Stimulated activated CD4-positive, alpha-beta T cell treated with anti-CD3 and anti-CD28 coated beads, Interleukin-1b, Interleukin-23, amount 100 ng/mL, for 24 hours (primary cell): ENCODE data around the gene RAB11FIP3.
"Not testable (repeated sequence)": the region's sequence is repeated elsewhere in the genome, so short reads cannot be mapped to it uniquely, and the experiment has no call there.

Experiments
- DNase-seq, 4 experiments: peaks; one replicate each; pipeline ENCODE4 v3.0.0-alpha.2; 2020; ENCODE audit warnings: low read depth in 4 of 4, low spot score in 1 of 4

RAB11FIP3 gene

DNA sequence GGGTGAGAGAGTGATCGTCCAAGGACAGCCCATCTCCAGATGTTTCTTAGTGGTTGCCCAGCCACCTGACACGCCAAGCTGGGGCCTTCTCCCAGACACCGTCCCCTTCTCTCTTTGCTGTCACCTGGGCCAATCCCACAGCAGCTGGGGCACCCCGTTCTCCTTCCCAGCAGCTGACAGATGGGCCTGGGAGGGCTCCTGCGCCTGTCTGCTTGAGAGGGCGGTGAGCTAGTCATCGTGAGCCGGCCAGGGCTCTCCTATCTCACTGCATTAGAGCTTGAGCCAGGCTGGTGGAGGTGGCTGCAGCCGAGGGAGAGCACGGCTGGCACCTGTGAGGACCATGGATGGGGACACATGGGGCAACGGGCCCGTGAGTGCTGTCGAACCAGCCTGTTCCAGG is 41.2 kb downstream of the RAB11FIP3 start:
- no peak for DNase-seq

DNA sequence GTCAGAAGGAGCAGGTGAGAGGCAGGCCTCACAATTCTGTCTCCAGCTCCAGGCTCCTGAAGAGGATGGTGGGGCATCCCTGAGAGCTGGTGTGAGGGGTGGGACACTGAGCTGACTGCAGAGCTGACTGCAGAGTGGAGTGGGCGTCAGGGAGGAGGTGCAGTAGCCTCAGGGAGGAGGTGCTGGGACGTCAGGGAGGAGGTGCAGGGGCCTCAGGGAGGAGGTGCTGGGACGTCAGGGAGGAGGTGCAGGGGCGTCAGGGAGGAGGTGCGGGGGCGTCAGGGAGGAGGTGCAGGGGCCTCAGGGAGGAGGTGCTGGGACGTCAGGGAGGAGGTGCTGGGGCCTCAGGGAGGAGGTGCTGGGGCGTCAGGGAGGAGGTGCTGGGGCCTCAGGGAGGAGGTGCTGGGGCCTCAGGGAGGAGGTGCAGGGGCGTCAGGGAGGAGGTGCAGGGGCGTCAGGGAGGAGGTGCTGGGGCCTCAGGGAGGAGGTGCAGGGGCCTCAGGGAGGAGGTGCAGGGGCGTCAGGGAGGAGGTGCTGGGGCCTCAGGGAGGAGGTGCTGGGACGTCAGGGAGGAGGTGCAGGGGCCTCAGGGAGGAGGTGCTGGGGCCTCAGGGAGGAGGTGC is 41.9 kb downstream of the RAB11FIP3 start:
- not testable (repeated sequence) for DNase-seq

GRCh38 chr16:468068-468821 is 42.8 kb downstream of the RAB11FIP3 start:
- no peak for DNase-seq

DNA sequence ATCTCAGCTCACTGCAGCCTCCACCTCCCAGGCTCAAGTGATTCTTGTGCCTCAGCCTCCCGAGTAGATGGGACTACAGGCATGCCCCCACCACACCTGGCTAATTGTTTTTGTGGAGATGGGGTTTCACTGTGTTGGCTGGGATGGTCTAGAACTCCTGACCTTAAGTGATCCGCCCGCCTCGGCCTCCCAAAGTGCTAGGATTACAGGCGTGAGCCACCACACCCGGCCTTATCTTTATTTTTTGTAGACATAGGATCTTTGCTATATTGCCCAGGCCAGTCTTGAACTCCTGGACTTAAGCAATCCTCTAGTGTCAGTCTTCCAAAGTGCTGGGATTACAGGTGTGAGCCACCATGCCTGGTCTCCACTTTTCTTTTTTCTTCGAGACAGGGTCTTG is 44.0 kb downstream of the RAB11FIP3 start:
- not testable (repeated sequence) for DNase-seq

DNA sequence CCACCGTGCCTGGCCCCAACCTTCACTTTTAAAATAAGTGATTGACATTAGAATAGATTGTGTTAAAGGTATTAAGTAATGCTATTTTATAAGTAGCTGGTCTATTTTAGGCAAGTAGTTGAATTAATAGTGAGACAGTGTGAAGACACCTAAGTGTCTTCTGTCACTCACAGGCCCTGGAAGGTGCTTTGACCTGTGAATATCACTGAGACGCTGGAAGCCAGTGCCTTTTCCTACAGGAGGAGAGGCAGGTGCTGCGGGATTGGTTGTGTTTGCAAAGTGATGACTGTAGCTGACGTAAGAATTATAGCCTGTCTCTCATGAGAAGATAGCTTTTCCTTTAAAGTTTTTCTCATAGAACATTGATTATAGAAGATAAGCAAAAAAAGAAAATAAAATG is 45.0 kb downstream of the RAB11FIP3 start:
- no peak for DNase-seq

- no peak for DNase-seq
Observed at GRCh38 chr16:471353-472198, 46.1 kb downstream of the RAB11FIP3 start.

DNA sequence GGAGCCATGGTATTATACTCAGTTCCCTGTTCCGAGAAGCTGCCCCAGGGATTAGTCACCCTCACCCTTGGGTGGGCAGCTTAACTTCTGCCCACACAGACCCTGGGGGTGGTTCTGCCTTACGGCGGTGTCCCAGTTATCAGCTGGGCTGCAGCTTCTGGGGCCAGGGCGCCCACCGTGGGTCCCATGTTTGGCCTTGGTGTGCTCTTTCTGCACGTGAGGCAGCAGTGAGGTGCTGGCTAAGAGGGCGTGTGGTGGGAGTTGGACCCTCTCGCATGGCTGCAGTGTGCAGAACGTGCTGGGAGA is 46.7 kb downstream of the RAB11FIP3 start:
- no peak for DNase-seq

DNA sequence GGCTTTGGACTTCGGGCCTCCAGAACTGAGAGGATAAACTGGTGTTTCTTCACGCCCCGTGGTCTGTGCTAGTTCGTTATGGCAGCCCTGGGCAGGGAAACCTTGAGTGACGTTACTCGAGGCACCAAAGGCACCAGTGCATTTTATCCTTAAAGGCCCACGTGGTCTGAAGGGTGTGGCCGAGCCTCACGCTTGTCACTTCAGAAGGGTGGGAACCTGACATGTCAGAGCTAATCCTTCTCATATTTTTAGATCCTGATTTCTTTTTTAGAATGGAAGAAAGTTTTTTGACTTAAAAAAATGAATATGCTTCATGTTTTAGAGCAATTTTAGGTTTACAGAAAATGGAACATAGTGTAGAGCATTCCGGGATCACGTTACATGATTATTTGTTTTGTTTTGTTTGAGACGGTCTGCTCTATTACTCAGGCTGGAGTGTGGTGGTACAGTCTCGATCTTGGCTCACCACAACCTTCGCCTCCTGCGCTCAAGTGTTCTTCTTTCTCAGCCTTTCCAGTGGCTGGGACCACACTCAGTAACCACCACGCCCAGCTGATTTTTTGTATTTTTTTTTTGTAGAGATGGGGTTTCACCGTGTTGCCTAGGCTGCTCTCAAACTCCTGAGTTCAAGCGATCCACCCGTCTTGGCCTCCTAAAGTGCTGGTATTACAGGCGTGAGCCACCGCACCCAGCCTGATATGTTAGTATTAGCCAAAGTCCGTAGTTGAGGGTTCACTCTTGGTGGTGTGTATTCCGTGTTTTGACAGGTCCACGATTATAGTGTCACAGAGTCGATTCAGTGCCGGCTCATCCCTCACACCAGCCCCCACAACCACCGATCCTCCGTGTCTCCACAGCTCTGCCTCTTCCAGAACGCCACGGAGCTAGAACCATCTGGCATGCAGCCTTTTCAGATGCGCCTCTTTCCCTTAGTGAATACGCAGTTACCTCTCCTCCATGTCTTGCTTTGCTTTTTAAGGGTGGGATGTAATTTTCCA is 47.9 kb downstream of the RAB11FIP3 start:
- no peak for DNase-seq

GRCh38 chr16:474420-475122 is 49.1 kb downstream of the RAB11FIP3 start:
- DNase-seq: no peak

DNA sequence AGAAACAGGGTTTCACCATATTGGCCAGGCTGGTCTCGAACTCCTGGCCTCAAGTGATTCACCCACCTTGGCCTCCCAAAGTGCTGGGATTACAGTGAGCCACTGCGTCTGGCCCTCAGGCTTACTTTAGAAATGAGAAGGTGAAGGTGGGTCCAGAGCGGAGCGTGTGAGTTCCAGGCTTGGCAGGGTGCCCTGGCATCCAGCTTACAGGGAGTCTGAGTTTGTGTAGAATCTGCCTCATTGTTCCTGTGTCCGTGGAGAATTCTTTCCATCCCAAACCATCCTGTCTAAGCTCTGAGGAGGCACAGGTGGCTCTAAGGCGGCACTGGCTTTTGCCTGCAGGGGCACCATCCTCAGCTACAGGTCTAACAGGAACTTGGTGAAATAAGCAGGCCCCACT is 50.6 kb downstream of the RAB11FIP3 start:
- no peak for DNase-seq

DNA sequence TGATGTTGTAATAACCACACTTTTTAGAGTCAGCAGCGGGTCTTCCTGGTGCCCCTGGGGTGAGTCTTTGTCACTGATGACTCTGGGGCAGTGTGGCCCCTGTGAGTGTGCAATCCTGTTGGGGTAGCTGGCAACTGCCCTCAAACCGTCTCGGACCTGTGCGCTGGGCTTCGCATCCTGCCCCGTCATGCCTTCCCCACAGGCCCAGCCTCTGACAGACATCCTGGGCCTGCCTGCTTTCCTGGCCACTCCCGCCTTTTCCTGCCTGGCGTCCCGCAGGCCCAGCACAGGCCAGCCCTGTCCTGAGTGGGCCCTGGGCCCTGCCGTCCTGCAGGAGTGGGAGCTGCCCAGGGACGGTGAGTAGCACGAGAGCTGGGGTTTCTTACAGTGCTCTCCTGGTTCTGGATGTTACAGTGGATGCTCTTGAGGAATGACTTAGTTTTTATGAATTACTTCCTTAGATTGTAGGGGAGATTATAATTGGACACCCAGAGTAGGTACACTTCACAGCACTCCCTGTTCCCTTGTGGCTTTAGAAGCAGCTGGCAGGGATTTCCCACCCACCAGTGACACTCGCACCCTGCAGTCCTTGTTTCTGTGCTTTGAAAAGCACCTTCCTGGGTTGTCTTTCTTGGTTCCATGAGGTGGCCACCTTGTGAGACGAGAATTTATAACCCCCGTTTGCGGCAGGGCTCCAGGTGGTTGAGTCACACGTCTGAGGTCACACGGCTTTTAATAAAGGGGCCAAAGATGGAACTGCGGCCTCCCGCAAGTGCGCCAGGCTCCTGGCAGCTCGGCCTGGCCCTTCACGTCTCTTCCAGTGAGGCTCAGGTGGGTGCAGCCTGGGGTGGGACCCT is 52.1 kb downstream of the RAB11FIP3 start:
- no peak for DNase-seq

GRCh38 chr16:478287-478686 is 52.8 kb downstream of the RAB11FIP3 start:
- not testable (repeated sequence) for DNase-seq

- DNase-seq: no peak
Observed at GRCh38 chr16:482468-483185, 57.2 kb downstream of the RAB11FIP3 start.

DNA sequence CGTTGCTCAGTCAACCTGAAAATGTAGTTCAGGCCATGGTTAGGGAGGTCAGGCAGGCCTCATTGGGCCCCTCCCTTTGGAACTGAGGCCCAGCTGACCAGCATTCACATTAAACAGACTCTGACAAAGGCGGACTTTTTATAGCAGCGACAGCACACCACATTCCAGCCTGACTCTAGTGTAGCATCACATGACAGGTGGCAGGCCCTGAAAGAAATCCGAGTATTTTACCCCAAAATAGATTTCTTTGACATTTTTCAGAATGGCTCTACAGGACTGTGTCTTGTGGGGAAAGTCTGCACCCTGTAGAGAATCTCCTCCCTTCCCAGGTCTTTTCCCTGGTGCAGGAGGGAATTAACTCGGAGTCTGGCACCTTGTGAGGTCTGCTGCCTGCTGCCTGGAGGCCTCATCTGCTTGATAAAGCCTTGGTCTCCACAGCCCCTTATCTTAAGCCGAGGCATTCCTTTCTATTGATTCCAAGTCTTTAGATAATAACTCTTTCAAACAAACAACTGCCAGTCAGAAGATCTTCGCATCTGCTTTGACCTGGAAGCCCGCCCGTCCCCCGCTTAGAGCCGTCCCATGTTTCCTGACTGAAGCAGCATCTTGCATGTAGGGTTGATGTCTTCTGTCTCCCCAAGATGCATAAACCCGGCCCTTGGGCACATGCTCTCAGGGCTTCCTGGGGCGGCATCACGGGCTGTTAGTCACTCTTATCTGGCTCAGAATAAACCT is 58.1 kb downstream of the RAB11FIP3 start:
- no peak for DNase-seq

DNA sequence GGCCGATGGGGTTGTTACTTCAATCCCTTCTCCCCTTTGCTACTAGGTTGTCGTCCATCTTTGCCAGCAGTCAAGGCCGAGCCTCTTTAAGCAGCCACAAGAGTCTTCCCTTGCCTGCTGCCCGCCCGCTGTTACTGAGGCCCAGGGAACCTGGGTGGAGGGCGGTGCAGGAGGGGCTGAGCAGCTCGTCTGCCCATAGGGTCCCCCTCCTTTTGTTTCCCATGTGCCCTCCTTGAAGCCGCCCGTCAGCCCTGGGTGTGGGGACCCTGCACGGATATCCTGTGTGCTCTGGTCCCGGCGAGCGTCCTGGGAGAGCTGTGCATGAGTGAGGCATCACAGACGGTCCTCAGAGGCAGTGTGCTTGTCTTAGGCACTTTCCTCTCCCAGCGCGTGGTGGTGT is 64.2 kb downstream of the RAB11FIP3 start:
- DNase-seq: no peak

GRCh38 chr16:490768-491167 is 65.3 kb downstream of the RAB11FIP3 start:
- DNase-seq: no peak

GRCh38 chr16:491220-491919 is 65.9 kb downstream of the RAB11FIP3 start:
- DNase-seq: no peak
